IPS DF 19.7 (cell line): Measurements from ENCODE around the gene SPARCL1.
"Not testable (repeated sequence)": the region's sequence is repeated elsewhere in the genome, so short reads cannot be mapped to it uniquely, and the experiment has no call there.

Source experiments
- DNase-seq: peaks from one replicate; pipeline ENCODE4 v3.0.0-alpha.2; 2013; ENCODE audit warnings: low read depth, low spot score

The SPARCL1 gene, protein sequence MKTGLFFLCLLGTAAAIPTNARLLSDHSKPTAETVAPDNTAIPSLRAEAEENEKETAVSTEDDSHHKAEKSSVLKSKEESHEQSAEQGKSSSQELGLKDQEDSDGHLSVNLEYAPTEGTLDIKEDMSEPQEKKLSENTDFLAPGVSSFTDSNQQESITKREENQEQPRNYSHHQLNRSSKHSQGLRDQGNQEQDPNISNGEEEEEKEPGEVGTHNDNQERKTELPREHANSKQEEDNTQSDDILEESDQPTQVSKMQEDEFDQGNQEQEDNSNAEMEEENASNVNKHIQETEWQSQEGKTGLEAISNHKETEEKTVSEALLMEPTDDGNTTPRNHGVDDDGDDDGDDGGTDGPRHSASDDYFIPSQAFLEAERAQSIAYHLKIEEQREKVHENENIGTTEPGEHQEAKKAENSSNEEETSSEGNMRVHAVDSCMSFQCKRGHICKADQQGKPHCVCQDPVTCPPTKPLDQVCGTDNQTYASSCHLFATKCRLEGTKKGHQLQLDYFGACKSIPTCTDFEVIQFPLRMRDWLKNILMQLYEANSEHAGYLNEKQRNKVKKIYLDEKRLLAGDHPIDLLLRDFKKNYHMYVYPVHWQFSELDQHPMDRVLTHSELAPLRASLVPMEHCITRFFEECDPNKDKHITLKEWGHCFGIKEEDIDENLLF

DNA sequence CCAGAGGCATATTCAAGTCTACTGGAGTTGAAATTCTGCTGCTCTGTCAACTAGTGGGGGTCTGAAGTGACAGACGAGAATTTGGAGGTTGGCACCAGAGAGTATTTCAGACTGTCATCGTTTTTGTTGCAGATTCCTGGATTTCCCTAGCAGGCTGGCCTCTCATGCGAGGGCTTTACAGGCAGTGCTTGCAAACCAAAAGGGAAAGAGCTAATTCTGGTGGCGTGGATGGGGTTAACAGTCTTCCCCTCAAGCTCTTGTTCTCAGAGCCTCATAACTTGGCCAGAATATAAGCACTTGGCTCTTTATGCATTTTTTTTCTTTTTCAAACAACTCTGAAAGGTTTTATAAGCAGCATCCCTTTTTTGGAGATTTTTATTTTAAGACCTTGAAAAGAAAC, at the start of gene SPARCL1:
Gene SPARCL1 (minus strand): TSS at position 190 of the 400 bp plus-strand sequence. CDS start 29,802 bp downstream, outside the sequence.
- no peak for DNase-seq

- DNase-seq = no peak
Observed at GRCh38 chr4:87575983-87576382, 46.8 kb upstream of the SPARCL1 start.

GRCh38 chr4:87575408-87575807, 46.2 kb upstream of the SPARCL1 start:
- no peak for DNase-seq

GRCh38 chr4:87574996-87575395, 45.8 kb upstream of the SPARCL1 start:
- no peak for DNase-seq

DNA sequence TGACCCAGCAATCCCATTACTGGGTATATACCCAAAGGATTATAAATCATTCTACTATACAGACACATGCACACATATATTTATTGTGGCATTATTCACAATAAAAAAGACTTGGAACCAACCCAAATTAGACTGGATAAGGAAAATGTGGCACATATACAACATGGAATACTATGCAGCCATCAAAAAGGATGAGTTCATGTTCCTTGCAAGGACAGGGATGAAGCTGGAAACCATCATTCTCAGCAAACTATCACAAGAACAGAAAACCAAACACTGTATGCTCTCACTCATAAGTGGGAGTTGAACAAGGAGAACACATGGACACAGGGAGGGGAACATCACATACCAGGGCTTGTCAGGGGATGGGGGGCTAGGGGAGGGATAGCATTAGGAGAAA, 45.2 kb upstream of the SPARCL1 start:
- DNase-seq = not testable (repeated sequence)

GRCh38 chr4:87570290-87570805, 41.2 kb upstream of the SPARCL1 start:
- DNase-seq = no peak

DNA sequence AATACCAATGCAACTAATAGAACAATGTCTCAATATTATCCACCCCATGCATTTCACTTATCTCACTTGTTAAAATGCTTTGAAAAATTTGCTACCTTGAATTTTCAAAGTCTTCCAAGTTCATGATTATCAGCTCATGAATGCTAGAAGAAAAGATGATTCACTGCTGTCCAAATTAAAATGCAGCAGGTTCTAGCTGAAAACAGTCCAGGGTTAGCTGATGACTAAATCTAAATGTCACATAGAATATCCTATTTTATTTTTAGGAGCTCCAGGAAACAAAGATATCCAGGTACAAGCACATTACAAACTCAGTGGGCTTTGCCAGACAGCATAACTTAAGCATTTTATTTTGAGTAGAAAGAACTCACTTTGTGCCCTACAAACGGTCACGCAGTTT, 38.0 kb upstream of the SPARCL1 start:
- no peak for DNase-seq

GRCh38 chr4:87566276-87566675, 37.1 kb upstream of the SPARCL1 start:
- DNase-seq = no peak

- no peak for DNase-seq
Observed at GRCh38 chr4:87565746-87566145, 36.6 kb upstream of the SPARCL1 start.

- DNase-seq = no peak
Observed at GRCh38 chr4:87560802-87561201, 31.6 kb upstream of the SPARCL1 start.

DNA sequence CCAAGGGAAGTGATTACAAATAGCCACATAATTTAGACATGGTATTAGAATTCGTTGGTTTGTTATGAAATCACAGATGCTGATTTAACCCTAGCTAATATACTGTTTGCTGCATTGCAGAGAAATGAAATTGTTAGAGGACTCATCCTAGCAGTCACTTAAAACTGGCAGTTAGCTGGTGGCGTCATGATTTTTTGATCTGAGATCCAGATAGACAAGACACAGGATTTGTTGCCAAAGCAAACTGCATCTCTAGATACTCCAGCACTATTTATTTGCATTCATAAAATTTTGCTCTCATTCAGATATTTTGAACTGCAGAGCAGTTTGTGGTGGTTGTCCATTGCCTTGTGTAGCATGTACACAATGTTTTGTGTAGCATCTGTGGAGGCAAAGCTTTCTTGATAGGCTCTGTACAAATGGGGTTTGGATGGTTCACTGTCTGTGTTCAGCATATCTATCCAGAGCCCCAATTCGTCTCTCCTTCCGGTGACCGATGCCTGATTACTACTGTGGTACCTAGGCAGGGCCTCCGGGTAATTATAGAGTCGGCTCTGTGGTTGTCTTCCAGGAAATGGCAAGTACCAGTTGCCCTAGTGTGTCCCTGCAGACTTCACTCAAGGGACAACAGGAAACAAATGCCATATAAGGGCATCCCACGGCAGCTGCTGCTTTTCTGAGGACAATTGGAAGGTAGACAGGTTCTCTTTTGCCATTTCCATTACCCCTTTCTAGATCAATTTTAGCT, 30.1 kb upstream of the SPARCL1 start:
- peak; percentile 56 for DNase-seq

- DNase-seq = no peak
Observed at GRCh38 chr4:87557348-87557747, 28.2 kb upstream of the SPARCL1 start.

DNA sequence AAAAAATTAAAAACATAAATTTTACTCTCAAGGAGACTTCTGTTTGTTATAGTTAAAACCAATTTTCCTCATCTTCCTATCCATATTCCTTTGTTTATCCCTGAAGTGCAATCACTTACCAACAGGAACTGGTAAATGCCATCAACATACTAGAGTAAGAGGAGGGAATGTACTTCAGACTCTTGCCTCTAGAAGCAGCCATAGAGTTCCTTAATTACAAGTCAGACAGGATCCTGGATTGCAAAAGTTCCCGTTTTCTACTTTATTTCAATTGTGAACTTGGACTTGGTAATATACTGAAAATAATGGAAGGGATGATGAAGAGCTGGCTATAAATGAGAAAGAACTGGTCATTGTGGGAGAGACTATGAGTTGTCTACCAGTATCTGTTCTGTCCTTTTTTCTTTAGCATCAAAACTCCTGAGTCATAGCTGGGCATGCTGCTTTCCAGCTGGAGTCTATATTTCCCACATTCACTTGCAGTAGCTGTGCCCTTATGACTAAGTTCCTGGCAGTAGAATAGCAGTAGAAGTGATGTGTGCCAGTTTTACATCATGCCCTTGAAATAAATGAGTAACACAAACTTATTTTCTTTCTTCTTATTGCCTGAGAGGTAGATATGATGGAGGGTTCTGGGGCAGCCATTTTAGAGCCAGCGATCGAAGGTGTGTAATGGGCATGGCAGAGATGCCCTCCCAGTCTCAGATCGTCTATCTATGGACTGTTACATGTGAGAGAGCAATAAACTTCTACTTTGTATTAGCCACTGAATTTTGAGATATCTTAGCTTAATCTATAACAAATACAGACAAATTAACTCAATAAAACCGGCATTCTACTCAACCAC, 26.8 kb upstream of the SPARCL1 start:
- no peak for DNase-seq

GRCh38 chr4:87553182-87553581, 24.0 kb upstream of the SPARCL1 start:
- no peak for DNase-seq

DNA sequence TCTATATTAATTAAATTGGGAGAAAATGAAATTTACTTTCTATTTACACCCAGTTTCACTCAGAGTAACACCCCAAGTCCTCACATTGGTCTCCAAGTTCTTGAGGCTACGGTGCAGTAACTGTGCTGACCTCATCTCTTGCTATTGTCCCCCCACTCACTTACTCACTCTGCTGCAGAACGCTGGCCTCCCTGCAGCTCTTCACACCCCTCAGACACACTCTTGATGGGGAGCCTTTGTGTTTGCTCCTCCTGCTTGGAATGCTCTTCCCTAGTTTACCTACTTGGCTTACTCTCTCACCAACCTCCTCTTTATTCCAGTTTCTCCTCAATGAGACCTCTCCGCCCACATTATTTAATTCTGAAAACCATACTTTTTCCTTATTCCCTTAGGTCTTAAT, 22.2 kb upstream of the SPARCL1 start:
- DNase-seq = no peak

GRCh38 chr4:87547016-87547708, 18.0 kb upstream of the SPARCL1 start:
- no peak for DNase-seq

DNA sequence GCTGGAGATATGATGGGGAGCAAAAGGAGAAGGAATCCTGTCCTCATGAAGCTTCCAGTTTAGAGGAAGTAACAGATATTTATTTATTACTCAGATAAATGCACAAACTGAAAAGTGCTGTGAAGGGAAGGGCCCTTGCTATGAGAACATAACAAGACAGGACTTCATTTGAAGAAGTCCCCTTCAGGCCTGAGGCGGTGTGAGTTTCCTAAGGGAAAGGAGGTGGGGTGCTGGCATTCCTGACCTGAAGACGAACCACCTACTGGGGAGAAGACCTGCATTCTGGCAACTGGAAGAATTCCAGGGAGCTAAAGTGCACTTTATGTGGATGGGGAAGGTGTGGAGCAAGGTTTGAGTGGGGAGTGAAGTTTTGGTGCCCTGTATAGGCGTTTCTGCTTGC, 15.9 kb upstream of the SPARCL1 start:
- no peak for DNase-seq

DNA sequence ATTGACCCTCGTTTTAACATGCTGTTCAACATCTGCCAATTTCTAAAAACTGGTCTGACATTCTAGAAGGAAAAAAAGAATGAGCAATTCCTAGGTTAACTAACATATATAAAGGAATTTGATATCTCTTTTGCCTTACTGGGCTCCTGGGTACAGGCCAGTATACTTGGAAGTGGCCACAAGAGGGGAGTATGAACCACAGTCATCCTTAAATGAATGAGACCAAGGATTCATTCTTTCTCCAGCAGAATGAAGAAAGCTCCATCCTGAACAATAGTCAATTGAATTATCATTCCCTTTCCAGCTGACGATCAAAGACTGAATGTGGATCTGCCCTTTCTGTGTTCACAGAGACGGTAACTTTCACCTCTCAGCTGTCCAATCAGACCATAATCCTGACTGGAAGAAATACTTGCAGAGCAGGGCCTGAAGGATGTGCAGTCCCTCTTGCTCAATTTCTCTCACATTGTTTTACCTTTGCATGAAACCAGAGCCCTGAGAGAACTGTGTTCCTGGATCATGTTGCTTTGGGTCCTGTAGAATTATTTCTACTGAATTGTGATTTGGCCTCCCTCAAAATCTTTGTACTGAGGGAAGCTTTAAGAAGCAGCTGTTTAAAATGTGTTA, 14.8 kb upstream of the SPARCL1 start:
- no peak for DNase-seq

DNA sequence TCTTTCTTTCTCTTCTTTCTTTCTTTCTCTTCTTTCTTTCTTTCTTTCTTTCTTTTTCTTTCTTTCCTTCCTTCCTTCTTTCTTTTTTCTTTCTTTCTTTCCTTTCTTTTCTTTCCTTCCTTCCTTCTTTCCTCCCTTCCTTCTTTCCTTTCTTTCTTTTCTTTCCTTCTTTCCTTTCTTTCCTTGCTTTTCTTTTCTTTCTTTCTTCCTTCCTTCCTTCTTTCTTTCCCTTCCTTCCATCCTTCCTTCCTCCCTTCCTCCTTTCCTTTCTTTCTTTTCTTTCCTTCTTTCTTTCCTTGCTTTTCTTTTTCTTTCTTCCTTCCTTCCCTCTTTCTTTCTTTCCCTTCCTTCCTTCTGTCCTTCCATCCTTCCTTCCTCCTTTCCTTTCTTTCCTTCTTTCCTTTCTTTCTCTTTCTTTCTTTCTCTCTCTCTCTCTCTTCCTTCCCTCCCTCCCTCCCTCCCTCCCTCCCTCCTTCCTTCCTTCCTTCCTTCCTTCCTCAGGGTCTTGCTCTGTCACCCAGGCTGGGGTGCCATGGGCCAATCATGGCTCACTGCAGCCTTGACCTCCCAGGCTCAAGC, 13.6 kb upstream of the SPARCL1 start:
- DNase-seq = no peak
